HepG2 (cell line): ENCODE measurements around the gene ADGRG1. TPM values are rescaled to one million over a fixed set of nuclear protein-coding genes. Genes with fewer than 3 reads are reported as not detected.
A peak's percentile ranks its signal among the peaks of the same experiment; 100 is the strongest.

Source experiments
- CBX2 ChIP-seq, 2 experiments: fragments of 200-600 bp in 1 of 2; sonication (generic); formaldehyde crosslinking in 1 of 2; IDR thresholded peaks; 2 replicates each; pipeline versions ENCODE4 v1.7.0 to v1.8.1; 2018 to 2022; ENCODE audit warnings: low read depth in 2 of 2, low read length in 1 of 2, mild to moderate bottlenecking in 1 of 2, missing genetic modification reagents in 1 of 2
- CEBPB ChIP-seq: IDR thresholded peaks from 2 replicates; pipeline ENCODE4 v1.6.1; 2011; ENCODE audit warnings: low read depth, low read length, improper control_type of control experiment, borderline replicate concordance
- KLF16 ChIP-seq, 2 experiments: sonication (generic) in 1 of 2; formaldehyde crosslinking in 1 of 2; IDR thresholded peaks; 2 replicates each; pipeline versions ENCODE4 v1.6.1 to v1.8.0; 2016 to 2023; ENCODE audit warnings: missing genetic modification reagents in 2 of 2, missing compliant biosample characterization in 1 of 2
- PBX3 ChIP-seq: sonication (generic); formaldehyde crosslinking; IDR thresholded peaks from 2 replicates; pipeline ENCODE4 v1.8.1; 2023; ENCODE audit warnings: missing genetic modification reagents, inconsistent platforms, borderline replicate concordance
- PRDM15 ChIP-seq: sonication (generic); formaldehyde crosslinking; IDR thresholded peaks from 2 replicates; pipeline ENCODE4 v1.4.0; 2020; ENCODE audit warnings: missing genetic modification reagents
- RARG ChIP-seq: sonication (generic); formaldehyde crosslinking; IDR thresholded peaks from 2 replicates; pipeline ENCODE4 v1.4.0; 2020; ENCODE audit warnings: low read depth, mild to moderate bottlenecking, missing genetic modification reagents
- SALL2 ChIP-seq: sonication (generic); formaldehyde crosslinking; IDR thresholded peaks from 2 replicates; pipeline ENCODE4 v1.8.1; 2023; ENCODE audit warnings: mild to moderate bottlenecking, missing genetic modification reagents, inconsistent platforms
- SNAPC4 ChIP-seq: sonication (generic); formaldehyde crosslinking; IDR thresholded peaks from 2 replicates; pipeline ENCODE4 v1.4.0; 2020; ENCODE audit warnings: mild to moderate bottlenecking, missing genetic modification reagents
- YEATS2 ChIP-seq: sonication (generic); formaldehyde crosslinking; IDR thresholded peaks from 2 replicates; pipeline ENCODE4 v1.4.0; 2020; ENCODE audit warnings: missing genetic modification reagents, borderline replicate concordance
- ZNF607 ChIP-seq: sonication (generic); formaldehyde crosslinking; IDR thresholded peaks from 2 replicates; pipeline ENCODE4 v1.5.1; 2020; ENCODE audit warnings: missing genetic modification reagents, mild to moderate bottlenecking, borderline replicate concordance
- ZNF614 ChIP-seq: IDR thresholded peaks from 2 replicates; pipeline ENCODE4 v1.6.1; 2018; ENCODE audit warnings: missing biosample characterization, missing genetic modification reagents, inconsistent platforms, borderline replicate concordance
- ZNF703 ChIP-seq: sonication (generic); formaldehyde crosslinking; IDR thresholded peaks from 2 replicates; pipeline ENCODE4 v1.5.1; 2020; ENCODE audit warnings: missing genetic modification reagents, mild to moderate bottlenecking, moderate library complexity, borderline replicate concordance
- polyA plus RNA-seq, 8 experiments: library from polyadenylated mRNA; depleted of rRNA in 3 of 8; stranded (reverse) in 7 of 8; unstranded in 1 of 8; fragments of >200 nt; fragmentation: Illumina TruSeq in 4 of 8; extraction: Trizol in 4 of 8; gene quantifications; 2 replicates each; pipeline versions ENCODE4 v1.2.1 to v1.2.3, GENCODE V29; 2011 to 2016; ENCODE audit warnings: low read depth in 4 of 8, missing spikeins in 1 of 8, mixed read lengths in 1 of 8; ENCODE audit not compliant: insufficient read depth in 1 of 8
- total RNA-seq, 5 experiments: library from RNA; depleted of rRNA; stranded (reverse); fragments of >200 nt; fragmentation: Illumina TruSeq; extraction: Trizol; gene quantifications; 2 replicates each; pipeline ENCODE4 v1.2.3, GENCODE V29; 2016; ENCODE audit warnings: low read depth in 1 of 5
- TF ChIP-seq, protein P1 (sequence below): IDR thresholded peaks from 2 replicates; pipeline ENCODE4 v1.6.1; 2016; ENCODE audit warnings: missing compliant biosample characterization, missing genetic modification reagents, borderline replicate concordance
- TF ChIP-seq, protein P2 (sequence below): fragments of 450-650 bp; IDR thresholded peaks from 2 replicates; pipeline ENCODE4 v1.6.1; 2017

ADGRG1 gene
- total and polyA plus RNA-seq, 2 of the 13 experiments (the other 11 are each of a cell fraction or from before 2014, with no cell fraction given), result 2.7 to 5.9 TPM

GRCh38 chr16:57648581-57649442, 20.4 kb downstream of the ADGRG1 start (continued):
- TF ChIP-seq PBX3 (no peak), CEBPB (no peak), SALL2 (CRISPR knock-in tag) (peak; percentile 74; the same call in 1 of the 2 replicates), RARG (CRISPR knock-in tag) (no peak), PRDM15 (CRISPR knock-in tag) (no peak), ZNF614 (CRISPR knock-in tag) (peak; percentile 93; the same call in 1 of the 2 replicates), SNAPC4 (CRISPR knock-in tag) (no peak), KLF16 (CRISPR knock-in tag; IDR thresholded peaks at IDR 0.05) (peak in 1 of 2 experiments; percentile 86; a peak in 2 of 4 replicates), ZNF607 (CRISPR knock-in tag) (no peak), CBX2 (IDR thresholded peaks at IDR 0.05; ENCODE audit: low read depth, low read length) (no peak), CBX2 (CRISPR knock-in tag; IDR thresholded peaks at IDR 0.05; ENCODE audit: low read depth) (no peak), YEATS2 (peak; percentile 80; the same call in 1 of the 2 replicates), ZNF703 (CRISPR knock-in tag) (no peak)
- TF ChIP-seq, protein P1, sequence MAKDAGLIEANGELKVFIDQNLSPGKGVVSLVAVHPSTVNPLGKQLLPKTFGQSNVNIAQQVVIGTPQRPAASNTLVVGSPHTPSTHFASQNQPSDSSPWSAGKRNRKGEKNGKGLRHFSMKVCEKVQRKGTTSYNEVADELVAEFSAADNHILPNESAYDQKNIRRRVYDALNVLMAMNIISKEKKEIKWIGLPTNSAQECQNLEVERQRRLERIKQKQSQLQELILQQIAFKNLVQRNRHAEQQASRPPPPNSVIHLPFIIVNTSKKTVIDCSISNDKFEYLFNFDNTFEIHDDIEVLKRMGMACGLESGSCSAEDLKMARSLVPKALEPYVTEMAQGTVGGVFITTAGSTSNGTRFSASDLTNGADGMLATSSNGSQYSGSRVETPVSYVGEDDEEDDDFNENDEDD (CRISPR knock-in tag), result no peak
- TF ChIP-seq, protein P2, sequence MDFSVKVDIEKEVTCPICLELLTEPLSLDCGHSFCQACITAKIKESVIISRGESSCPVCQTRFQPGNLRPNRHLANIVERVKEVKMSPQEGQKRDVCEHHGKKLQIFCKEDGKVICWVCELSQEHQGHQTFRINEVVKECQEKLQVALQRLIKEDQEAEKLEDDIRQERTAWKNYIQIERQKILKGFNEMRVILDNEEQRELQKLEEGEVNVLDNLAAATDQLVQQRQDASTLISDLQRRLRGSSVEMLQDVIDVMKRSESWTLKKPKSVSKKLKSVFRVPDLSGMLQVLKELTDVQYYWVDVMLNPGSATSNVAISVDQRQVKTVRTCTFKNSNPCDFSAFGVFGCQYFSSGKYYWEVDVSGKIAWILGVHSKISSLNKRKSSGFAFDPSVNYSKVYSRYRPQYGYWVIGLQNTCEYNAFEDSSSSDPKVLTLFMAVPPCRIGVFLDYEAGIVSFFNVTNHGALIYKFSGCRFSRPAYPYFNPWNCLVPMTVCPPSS, result no peak
